Endothelial cell of umbilical vein (primary cell): ENCODE measurements around the gene MACROH2A1. TPM values are rescaled to one million over a fixed set of nuclear protein-coding genes. Genes with fewer than 3 reads are reported as not detected.

Experiments
- BruUV-seq: library from RNA; stranded (reverse); fragments of 400-500 nt; replicated peaks from 2 replicates; lab custom pipeline; 2021; lab: Mats Ljungman, UMichigan
- CTCF ChIA-PET: fragments of 300-600, 350-600 bp; sonication (Branson Sonifier 250); formaldehyde crosslinking; loops from one replicate; lab custom pipeline; 2021; ENCODE audit warnings: antibody characterized with exemption, inconsistent platforms; lab: Charles Lee
- POLR2A ChIA-PET: fragments of 300-600, 350-600 bp; sonication (Branson Sonifier 250); formaldehyde crosslinking; loops from one replicate; lab custom pipeline; 2021; ENCODE audit warnings: antibody characterized with exemption, inconsistent platforms; lab: Charles Lee
- DNase-seq: peaks from one replicate; pipeline ENCODE4 v3.0.0-alpha.2; 2011; ENCODE audit warnings: low read depth, low spot score
- FAIRE-seq: peaks from 2 replicates; lab custom pipeline; 2011; peaks lifted over from hg19 to GRCh38; lab: Jason Lieb, UNC
- H2AFZ ChIP-seq: 2 replicates; pipeline ENCODE4 v1.6.0; 2012; ENCODE audit warnings: low read depth, low read length, control low read depth, inconsistent platforms
- H3K27ac ChIP-seq: 2 replicates; pipeline ENCODE4 v1.5.1; 2011; ENCODE audit warnings: low read depth, mild to moderate bottlenecking, control low read depth, low read length, moderate library complexity; ENCODE audit not compliant: insufficient read depth
- H3K27me3 ChIP-seq, 2 experiments: 2 replicates each; pipeline versions ENCODE4 v1.6.0 to v1.6.1; 2011; ENCODE audit warnings: low read length in 2 of 2, mixed read lengths in 1 of 2; ENCODE audit not compliant: control insufficient read depth in 2 of 2, insufficient read depth in 2 of 2
- H3K36me3 ChIP-seq, 2 experiments: 2 replicates in 1 of 2; 3 replicates in 1 of 2; pipeline ENCODE4 v1.5.1; 2011; ENCODE audit warnings: low read length in 2 of 2, mild to moderate bottlenecking in 1 of 2, moderate library complexity in 1 of 2; ENCODE audit not compliant: control insufficient read depth in 2 of 2, insufficient read depth in 2 of 2; ENCODE audit errors: extremely low read depth in 1 of 2
- H3K4me1 ChIP-seq: 3 replicates; pipeline ENCODE4 v1.5.1; 2011; ENCODE audit warnings: mild to moderate bottlenecking, low read length; ENCODE audit not compliant: control insufficient read depth, insufficient read depth; ENCODE audit errors: extremely low read depth
- H3K4me2 ChIP-seq: 2 replicates; pipeline ENCODE4 v1.6.1; 2011; ENCODE audit warnings: low read length, control low read depth, mixed read lengths; ENCODE audit not compliant: insufficient read depth
- H3K4me3 ChIP-seq, 3 experiments: fragments of 200-600 bp in 1 of 3; sonication (generic), shearing (Covaris generic) in 1 of 3; replicated peaks in 1 of 3; 2 replicates each; pipeline ENCODE4 v1.5.1; 2011 to 2016; ENCODE audit warnings: control low read depth in 3 of 3, low read length in 3 of 3, mild to moderate bottlenecking in 2 of 3, inconsistent platforms in 1 of 3, low read depth in 1 of 3, moderate library complexity in 1 of 3; ENCODE audit not compliant: insufficient read depth in 1 of 3
- H3K79me2 ChIP-seq: 2 replicates; pipeline ENCODE4 v1.6.0; 2012; ENCODE audit warnings: low read length, inconsistent platforms; ENCODE audit not compliant: control insufficient read depth, insufficient read depth
- H3K9ac ChIP-seq: replicated peaks from 2 replicates; pipeline ENCODE3; 2011; ENCODE audit warnings: low read length, control low read depth; ENCODE audit not compliant: insufficient read depth; ENCODE audit errors: extremely low read depth
- H3K9me1 ChIP-seq: replicated peaks from 3 replicates; pipeline ENCODE4 v1.6.0; 2011; ENCODE audit warnings: mild to moderate bottlenecking, low read length; ENCODE audit not compliant: control insufficient read depth, insufficient read depth; ENCODE audit errors: extremely low read depth
- H3K9me3 ChIP-seq: replicated peaks from 2 replicates; pipeline ENCODE4 v1.5.1; 2012; ENCODE audit warnings: low read length, inconsistent platforms; ENCODE audit not compliant: control insufficient read depth, insufficient read depth
- H4K20me1 ChIP-seq: replicated peaks from 2 replicates; pipeline ENCODE3; 2011; ENCODE audit warnings: mild to moderate bottlenecking, low read length; ENCODE audit not compliant: control insufficient read depth, insufficient read depth; ENCODE audit errors: extremely low read depth
- EZH2 ChIP-seq: IDR thresholded peaks from 2 replicates; pipeline ENCODE4 v1.6.1; 2012; ENCODE audit warnings: borderline replicate concordance, low read depth, mild to moderate bottlenecking, moderate library complexity, low read length, inconsistent platforms; ENCODE audit not compliant: severe bottlenecking
- FOS ChIP-seq: IDR thresholded peaks from 2 replicates; pipeline ENCODE4 v1.6.1; 2011; ENCODE audit warnings: mild to moderate bottlenecking, low read length, moderate library complexity, borderline replicate concordance; ENCODE audit not compliant: insufficient read depth
- GATA2 ChIP-seq: IDR thresholded peaks from 2 replicates; pipeline ENCODE4 v1.7.0; 2011; ENCODE audit warnings: low read depth, mild to moderate bottlenecking, moderate library complexity, mixed read lengths, low read length; ENCODE audit not compliant: insufficient read length, insufficient read depth
- JUN ChIP-seq: IDR thresholded peaks from 2 replicates; pipeline ENCODE4 v1.6.1; 2011; ENCODE audit warnings: borderline replicate concordance, low read depth; ENCODE audit not compliant: insufficient read length, insufficient read depth
- MAX ChIP-seq: IDR thresholded peaks from 2 replicates; pipeline ENCODE4 v1.6.1; 2011; ENCODE audit not compliant: insufficient read depth, insufficient read length
- MYC ChIP-seq: IDR thresholded peaks from one replicate; pipeline ENCODE4 v1.6.1; 2011; ENCODE audit warnings: mild to moderate bottlenecking, low read depth, low read length
- POLR2A ChIP-seq: IDR thresholded peaks from 2 replicates; pipeline ENCODE4 v1.6.1; 2012; ENCODE audit warnings: low read depth, mild to moderate bottlenecking, control low read depth, low read length
- POLR2AphosphoS5 ChIP-seq: IDR thresholded peaks from 2 replicates; pipeline ENCODE4 v1.6.1; 2012; ENCODE audit warnings: low read depth, mild to moderate bottlenecking, control low read depth, low read length, moderate library complexity; ENCODE audit not compliant: insufficient read depth
- dilution Hi-C: fragments of 300-500 bp; cut with MboI; formaldehyde crosslinking; loops from one replicate; pipeline ENCODE4 v1.15.0; 2019; ENCODE audit warnings: low sequenced_read_pairs; ENCODE audit not compliant: extremely low pct_ligation_motif_present
- intact Hi-C: fragments of 100-400 bp; cut with micrococcal nuclease; formaldehyde crosslinking; loops from one replicate; pipeline ENCODE4 v1.10.0; 2022
- polyA plus RNA-seq, 4 experiments: library from polyadenylated mRNA; depleted of rRNA in 3 of 4; stranded (reverse) in 3 of 4; unstranded in 1 of 4; fragments of >200 nt; gene quantifications; 2 replicates each; pipeline versions ENCODE4 v1.2.1 to v1.2.3, GENCODE V29; 2011 to 2012; ENCODE audit warnings: missing spikeins in 1 of 4
- total RNA-seq: library from RNA; stranded (reverse); gene quantifications from 2 replicates; pipeline ENCODE4 v1.2.3, GENCODE V29; 2021
- TF ChIP-seq, protein P1 (sequence below), 2 donors: IDR thresholded peaks; 1 replicate in 1 of 2; 2 replicates in 1 of 2; pipeline ENCODE4 v1.5.1; 2011; ENCODE audit warnings: low read length in 2 of 2, mild to moderate bottlenecking in 2 of 2, moderate library complexity in 2 of 2, control low read depth in 1 of 2, inconsistent platforms in 1 of 2, low read depth in 1 of 2; ENCODE audit not compliant: insufficient read depth in 1 of 2; ENCODE audit errors: extremely low read depth in 1 of 2

The MACROH2A1 gene
- total and polyA plus RNA-seq, 2 donors (not counting 3 experiments of a cell fraction or from before 2014, with no cell fraction given), result 89.3 to 147 TPM

GRCh38 chr5:135379046-135379654 is 19.9 kb downstream of the MACROH2A1 start:
- no peak overlapping the region for H2AFZ ChIP-seq
- ChIA-PET CTCF (interaction anchor here (4.7 kb wide), 1 partner anchor 46 kb away, joined by 33 read pairs; no protein-coding TSS in a partner anchor), POLR2A (no interaction called here)
- no peak overlapping the region for H3K4me3 ChIP-seq
- dilution Hi-C loops, result no loop called here
- peaks cover 21% of the 10 kb centered on the region for H3K4me1 ChIP-seq
- DNase-seq (no peak), FAIRE-seq (no peak)
- no peak overlapping the region for H3K27ac ChIP-seq
- H3K79me2 ChIP-seq, result peaks cover 17% of the 10 kb centered on the region
- H3K9me3 ChIP-seq, result no peaks in the 10 kb centered on the region
- H3K27me3 ChIP-seq, result no peaks in the 10 kb centered on the region
- H3K9ac ChIP-seq, result no peak overlapping the region
- no TSS peak for BruUV-seq
- TF ChIP-seq, protein P1, sequence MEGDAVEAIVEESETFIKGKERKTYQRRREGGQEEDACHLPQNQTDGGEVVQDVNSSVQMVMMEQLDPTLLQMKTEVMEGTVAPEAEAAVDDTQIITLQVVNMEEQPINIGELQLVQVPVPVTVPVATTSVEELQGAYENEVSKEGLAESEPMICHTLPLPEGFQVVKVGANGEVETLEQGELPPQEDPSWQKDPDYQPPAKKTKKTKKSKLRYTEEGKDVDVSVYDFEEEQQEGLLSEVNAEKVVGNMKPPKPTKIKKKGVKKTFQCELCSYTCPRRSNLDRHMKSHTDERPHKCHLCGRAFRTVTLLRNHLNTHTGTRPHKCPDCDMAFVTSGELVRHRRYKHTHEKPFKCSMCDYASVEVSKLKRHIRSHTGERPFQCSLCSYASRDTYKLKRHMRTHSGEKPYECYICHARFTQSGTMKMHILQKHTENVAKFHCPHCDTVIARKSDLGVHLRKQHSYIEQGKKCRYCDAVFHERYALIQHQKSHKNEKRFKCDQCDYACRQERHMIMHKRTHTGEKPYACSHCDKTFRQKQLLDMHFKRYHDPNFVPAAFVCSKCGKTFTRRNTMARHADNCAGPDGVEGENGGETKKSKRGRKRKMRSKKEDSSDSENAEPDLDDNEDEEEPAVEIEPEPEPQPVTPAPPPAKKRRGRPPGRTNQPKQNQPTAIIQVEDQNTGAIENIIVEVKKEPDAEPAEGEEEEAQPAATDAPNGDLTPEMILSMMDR (IDR thresholded peaks at IDR 0.05; ENCODE audit: extremely low read depth in 1 of 2, insufficient read depth in 1 of 2, low read depth in 1 of 2, low read length in 2 of 2), result no peak
- no peak for TF ChIP-seq MAX
- no peak for TF ChIP-seq FOS
- no peak for TF ChIP-seq POLR2AphosphoS5
- TF ChIP-seq POLR2A, result no peak
- TF ChIP-seq EZH2, result no peak
- TF ChIP-seq GATA2, result no peak
- TF ChIP-seq JUN, result no peak
- no peak for TF ChIP-seq MYC
- H3K4me2 ChIP-seq, result no peak overlapping the region
- peaks cover 16 to 26% of the 10 kb centered on the region in 2 experiments for H3K36me3 ChIP-seq
- peaks cover 11% of the 10 kb centered on the region for H4K20me1 ChIP-seq
- H3K9me1 ChIP-seq, result no peaks in the 10 kb centered on the region
- intact Hi-C loops, result no loop called here
